22Rv1 (cell line): ENCODE results near the gene ASCL5.

ENCODE experiments used
- CTCF ChIP-seq: fragments of 450-650 bp; IDR thresholded peaks from 2 replicates; pipeline ENCODE4 v1.5.1; 2017; ENCODE audit warnings: mild to moderate bottlenecking
- ZFX ChIP-seq: fragments of 450-650 bp; IDR thresholded peaks from 2 replicates; pipeline ENCODE4 v1.6.1; 2017; ENCODE audit warnings: antibody characterized with exemption, borderline replicate concordance

GRCh38 chr1:201103666-201104065, 23.3 kb downstream of the ASCL5 start:
- TF ChIP-seq CTCF (no peak), ZFX (no peak)
